ENCODE measurements around the gene RPS6KC1.

GRCh38 chr1:213136190-213136917, 85.3 kb downstream of the RPS6KC1 start:
- TF ChIP-seq BHLHE40 (IDR thresholded peaks at IDR 0.05; ENCODE audit: borderline replicate concordance) (no peak), SP1 (IDR thresholded peaks at IDR 0.05) (no peak), L3MBTL2 (conservative IDR thresholded peaks at IDR 0.05) (no peak), TARDBP (IDR thresholded peaks at IDR 0.05) (no peak), ZNF384 (IDR thresholded peaks at IDR 0.05) (no peak), SUZ12 (IDR thresholded peaks at IDR 0.05) (no peak), FOXM1 (IDR thresholded peaks at IDR 0.05; ENCODE audit: borderline replicate concordance) (no peak), PKNOX1 (IDR thresholded peaks at IDR 0.05) (no peak), FOXK2 (IDR thresholded peaks at IDR 0.05) (no peak), HDGF (IDR thresholded peaks at IDR 0.05; ENCODE audit: borderline replicate concordance) (no peak), FOXA1 (IDR thresholded peaks at IDR 0.05) (no peak), CTBP1 (IDR thresholded peaks at IDR 0.05; ENCODE audit: borderline replicate concordance) (no peak), ELF4 (IDR thresholded peaks at IDR 0.05) (no peak)

Data from HEK293T (cell line).